Inflammatory macrophage treated with lipopolysaccharide for 1 hour (primary cell): ENCODE results near the gene MNX1.

Experiments used
- DNase-seq, 2 donors: peaks; one replicate each; pipeline ENCODE4 v3.0.0-alpha.2; 2020 to 2022

Gene MNX1

GRCh38 chr7:157014635-157015555 is 4.4 kb upstream of the MNX1 start:
- DNase-seq = no peak

GRCh38 chr7:157013602-157014549 is 3.4 kb upstream of the MNX1 start:
- DNase-seq = no peak

DNA sequence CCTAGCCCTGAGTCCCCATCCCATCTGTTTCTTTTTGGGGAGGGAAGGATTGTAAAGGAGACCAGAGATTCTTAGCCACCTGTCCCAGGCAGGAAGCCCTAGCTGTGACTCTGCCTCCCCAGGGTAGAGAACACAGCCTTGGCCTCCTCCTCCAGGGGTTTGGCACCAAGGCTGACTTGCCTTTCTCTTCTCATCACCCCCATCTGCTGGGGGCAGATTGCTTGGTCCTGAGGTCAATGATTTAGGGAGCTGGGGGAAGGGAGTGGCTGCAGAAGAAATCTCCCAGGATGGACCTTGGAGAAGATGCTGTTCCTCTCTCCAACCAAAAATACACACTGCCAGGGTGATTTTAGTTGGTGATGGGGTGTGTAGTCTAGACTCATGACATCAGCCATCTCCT is 2.6 kb upstream of the MNX1 start:
- no peak for DNase-seq

- no peak for DNase-seq
Observed at GRCh38 chr7:157012113-157012547, 1.7 kb upstream of the MNX1 start.

GRCh38 chr7:157011333-157012112 is 1.1 kb upstream of the MNX1 start:
- DNase-seq = no peak

- DNase-seq = no peak
Observed at GRCh38 chr7:157009778-157010587, 480 bp downstream of the MNX1 start.

GRCh38 chr7:157009170-157009777 is 1.2 kb downstream of the MNX1 start:
- DNase-seq = no peak

DNA sequence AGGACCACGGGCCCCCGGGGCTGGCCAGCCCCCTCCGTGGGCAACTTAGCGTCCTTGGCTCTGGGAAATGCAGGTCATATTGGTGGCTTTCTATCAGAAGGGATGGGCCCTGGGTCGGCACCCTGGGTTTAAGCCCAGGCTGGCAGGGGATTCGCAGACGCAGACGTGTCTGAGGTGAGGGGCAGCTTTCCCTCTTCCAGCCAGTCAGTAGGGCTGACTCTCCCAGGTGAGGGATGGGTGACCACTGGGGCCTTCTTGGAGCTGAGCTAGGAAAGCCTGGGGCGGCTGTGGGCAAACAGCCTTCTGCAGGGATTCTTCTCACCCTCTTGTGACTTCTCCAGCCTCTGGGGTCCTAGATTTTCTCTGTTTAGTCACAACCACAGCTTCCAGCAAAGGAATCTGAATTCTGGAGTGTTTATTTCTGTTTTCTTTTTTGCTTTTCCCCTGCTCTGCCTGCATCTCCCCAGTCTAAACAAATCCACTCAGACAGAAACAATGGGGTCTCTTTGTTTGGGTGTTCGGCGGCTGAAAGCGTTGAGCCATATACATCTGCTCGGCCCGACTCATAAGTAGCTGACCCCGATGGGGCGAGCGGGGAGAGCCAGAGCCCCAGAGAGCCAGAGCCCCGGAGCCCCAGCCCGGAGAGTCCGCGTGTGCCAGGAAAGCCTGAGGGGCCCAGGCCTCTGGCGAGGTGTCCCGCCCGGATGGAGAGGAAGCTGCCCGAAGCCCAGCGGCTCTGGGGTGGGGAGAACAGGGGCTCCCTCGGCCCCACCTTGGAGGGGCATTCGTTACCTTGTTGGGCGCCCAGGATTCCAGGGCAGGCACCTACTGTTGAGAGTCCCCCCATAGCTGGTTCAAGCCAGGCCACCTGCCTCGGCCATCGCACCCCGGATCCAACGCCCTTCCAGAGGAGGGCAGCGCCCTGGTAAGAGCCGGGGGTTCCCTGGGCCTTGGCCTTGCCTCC is 2.0 kb downstream of the MNX1 start:
- DNase-seq = no peak

DNA sequence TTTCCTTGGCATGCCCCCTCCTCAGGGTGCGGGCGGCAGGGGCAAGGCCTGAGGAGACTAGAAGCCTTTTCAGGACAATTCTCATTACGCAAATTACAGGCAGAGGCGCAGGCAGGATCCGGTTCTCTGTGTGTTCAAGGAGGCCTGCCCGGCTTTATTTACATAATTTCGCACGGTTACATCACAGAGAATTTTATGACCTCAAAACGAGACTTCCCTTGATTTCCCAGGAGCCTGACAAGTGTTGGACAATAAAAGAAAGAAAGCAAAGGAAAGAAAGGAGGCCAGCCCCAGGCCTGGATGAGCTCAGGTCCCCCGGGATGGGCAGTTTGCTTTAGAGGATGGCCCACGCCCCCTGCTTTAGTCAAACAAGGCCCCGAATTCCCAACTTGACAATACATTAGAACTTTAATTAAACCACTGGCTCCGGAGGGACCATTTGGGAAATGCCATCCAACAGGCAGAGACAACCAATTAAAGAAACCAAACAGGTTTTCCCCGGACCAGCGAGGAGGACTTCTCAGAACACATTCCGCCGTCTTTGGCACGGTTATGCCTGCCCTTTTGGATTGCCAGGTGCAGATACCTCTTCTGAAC is 2.9 kb downstream of the MNX1 start:
- no peak for DNase-seq

DNA sequence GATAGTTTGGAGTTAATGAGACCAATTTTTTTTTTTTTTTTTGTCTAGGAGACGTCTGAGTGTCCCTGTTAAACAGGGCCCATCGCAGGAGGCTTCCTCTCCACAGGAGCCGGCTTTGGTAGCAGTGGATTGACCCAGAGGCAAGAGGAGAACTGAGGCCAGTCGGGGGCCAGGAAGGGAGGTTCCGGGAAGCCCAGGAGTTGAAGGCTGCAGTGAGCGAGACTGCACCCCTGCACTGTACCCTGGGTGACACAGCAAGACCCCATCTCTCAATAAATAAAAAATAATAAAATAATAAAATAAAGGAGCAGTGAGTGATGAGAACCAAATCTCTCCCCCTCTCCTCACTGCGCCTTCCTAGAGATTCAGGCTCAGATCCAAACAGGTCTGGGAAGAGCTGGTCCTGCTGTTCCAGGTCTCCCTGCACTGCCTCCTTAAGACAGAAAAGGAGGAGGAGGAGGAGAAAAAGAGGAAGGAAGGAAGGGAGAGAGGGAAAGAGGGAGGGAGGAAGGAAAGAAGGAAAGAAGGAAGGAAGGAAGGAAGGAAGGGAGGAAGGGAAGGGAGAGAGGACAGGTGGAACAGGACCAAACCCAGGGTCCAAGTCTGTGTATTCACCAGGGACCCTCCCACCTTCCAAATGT is 3.5 kb downstream of the MNX1 start:
- DNase-seq = no peak

GRCh38 chr7:157006205-157006747 is 4.2 kb downstream of the MNX1 start:
- DNase-seq = no peak

- DNase-seq = no peak
Observed at GRCh38 chr7:157005456-157006204, 4.8 kb downstream of the MNX1 start.

DNA sequence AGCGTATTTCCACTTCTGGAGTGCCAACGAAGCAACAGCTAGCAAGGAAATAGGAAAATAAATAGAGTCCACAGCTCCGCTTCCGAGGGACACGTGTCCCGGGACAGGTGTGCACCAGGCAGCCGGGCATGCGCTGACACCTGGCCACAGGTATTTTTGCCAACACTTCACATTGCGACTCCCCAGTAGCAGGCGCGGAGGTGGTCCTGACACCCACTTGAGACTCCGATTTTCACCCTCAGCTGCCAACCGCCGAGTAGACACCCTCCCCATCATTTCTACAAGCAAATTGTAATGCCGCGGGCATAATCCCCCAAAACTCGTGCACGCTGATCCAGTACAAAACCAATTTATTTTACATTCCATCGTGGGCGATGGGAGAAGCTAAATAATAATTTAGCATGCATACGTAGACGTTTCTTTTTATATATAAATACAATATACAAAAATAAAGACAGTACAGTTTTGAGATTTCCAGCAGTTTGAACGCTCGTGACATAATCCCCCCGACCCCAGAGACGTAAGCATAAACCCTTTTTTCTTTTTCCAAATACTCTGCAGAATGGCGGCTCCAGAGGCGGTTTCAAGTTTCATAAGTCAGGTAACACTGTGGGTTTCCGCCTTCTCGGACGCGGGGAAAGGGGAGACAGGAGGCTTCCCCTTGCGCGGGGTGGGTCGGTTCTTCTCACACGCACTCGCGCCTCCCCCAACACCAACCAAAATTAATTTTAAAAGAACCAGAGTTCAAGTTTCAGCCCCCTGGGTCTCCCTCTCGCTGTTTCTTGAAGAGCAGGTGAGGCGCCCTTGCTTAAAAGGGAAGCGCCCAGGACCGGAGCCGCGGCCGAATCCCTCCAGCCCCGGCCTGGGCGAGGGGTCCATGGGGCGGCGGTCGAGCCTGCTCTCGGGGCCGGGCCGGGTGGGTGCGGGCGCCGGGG is 5.7 kb downstream of the MNX1 start:
- no peak for DNase-seq

DNA sequence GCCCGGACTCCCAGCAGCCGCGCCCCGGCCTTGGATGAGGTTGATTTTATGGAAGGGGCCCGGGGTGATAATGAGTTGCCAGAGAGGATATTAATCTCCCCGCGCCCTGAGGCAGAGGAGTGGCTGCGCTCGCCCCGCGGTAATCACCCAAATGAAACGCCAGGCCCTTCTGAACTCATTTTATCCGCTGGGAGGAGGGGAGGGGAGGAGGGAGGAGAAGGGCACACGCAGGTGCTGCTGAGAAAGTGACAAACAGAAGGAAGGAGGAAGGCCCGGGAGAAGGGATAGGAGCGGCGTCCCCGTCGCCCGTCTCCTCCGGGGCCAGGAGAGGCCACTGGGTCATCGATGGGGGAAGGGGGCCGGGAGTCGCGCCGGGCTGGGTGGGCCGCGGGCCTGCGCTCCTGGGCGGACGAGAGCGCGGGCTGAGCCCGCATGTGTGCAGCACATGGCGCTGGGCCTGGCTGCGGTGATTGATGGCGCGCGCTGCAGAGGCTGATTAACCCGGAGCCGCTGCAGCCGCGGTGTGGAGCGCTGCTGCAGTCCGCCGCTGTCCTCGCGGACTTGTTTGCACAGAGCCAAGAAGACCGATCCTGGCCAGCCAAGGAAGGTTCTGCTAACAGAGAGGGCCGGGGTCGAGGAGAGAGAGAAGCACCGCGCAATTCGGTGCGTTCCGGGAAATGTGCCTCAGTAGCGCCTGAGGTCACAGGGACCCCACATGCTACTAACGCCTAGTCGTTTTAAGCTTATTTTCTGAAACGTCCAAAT is 6.5 kb downstream of the MNX1 start:
- DNase-seq = no peak

GRCh38 chr7:157003445-157003755 is 7.1 kb downstream of the MNX1 start:
- DNase-seq = no peak

DNA sequence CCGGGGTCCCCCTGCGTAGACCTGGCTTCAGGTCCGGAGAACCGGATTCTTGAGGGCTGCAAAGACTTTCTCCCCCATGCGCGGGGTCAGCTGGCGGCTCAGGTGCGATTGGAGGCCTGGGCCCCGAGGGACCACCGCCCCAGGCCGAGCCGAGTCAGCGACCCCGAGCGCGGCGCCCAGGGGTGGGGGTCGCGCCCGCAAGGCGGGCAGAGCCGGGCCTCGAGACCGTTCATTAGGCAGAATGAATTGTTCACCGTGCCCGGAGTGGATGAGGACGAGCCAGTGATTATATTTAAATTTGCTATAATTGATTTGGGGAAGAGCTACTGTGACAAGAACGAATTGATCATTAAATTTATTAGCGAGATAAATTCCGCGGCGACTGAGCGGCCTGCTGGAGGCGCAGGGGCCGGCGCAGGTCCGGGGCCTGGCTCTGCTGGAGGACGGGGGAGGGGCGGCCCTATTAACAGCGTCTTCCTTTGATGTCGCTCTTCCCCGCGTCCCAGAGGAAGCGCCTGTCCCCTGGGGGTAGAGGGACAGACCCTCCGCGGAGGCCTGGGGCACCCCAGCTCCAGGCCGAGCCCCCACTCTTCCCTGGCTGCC is 7.5 kb downstream of the MNX1 start:
- no peak for DNase-seq
